NT2/D1 (cell line): ENCODE measurements around the gene QTRT2.

ENCODE experiments used
- YY1 ChIP-seq: IDR thresholded peaks from 2 replicates; pipeline ENCODE4 v1.6.1; 2011; ENCODE audit not compliant: insufficient read length, insufficient read depth
- ZNF274 ChIP-seq: IDR thresholded peaks from 2 replicates; pipeline ENCODE4 v1.6.1; 2011; ENCODE audit warnings: mild to moderate bottlenecking, low read depth, low read length

GRCh38 chr3:114111060-114111770, 54.7 kb downstream of the QTRT2 start:
- no peak for TF ChIP-seq YY1
- TF ChIP-seq ZNF274 = no peak
